HUES64 (cell line): ENCODE results near the gene ITGB7.

ENCODE experiments used
- H3K27ac ChIP-seq: 2 replicates; pipeline ENCODE4 v1.7.0; 2013; ENCODE audit warnings: low read depth, low read length, inconsistent platforms
- H3K27me3 ChIP-seq: 2 replicates; pipeline ENCODE4 v1.6.1; 2013; ENCODE audit warnings: mild to moderate bottlenecking, low read length; ENCODE audit not compliant: insufficient read depth
- H3K36me3 ChIP-seq: 2 replicates; pipeline ENCODE4 v1.6.1; 2013; ENCODE audit warnings: mild to moderate bottlenecking, low read length; ENCODE audit not compliant: insufficient read depth
- H3K4me1 ChIP-seq: 2 replicates; pipeline ENCODE4 v1.6.1; 2013; ENCODE audit warnings: mild to moderate bottlenecking, low read length, moderate library complexity; ENCODE audit not compliant: insufficient read depth
- H3K4me3 ChIP-seq: 2 replicates; pipeline ENCODE4 v1.5.1; 2013; ENCODE audit warnings: mild to moderate bottlenecking, low read length, moderate library complexity
- H3K9ac ChIP-seq: 2 replicates; pipeline ENCODE4 v1.6.1; 2013; ENCODE audit warnings: mild to moderate bottlenecking, low read depth, low read length
- H3K9me3 ChIP-seq: 2 replicates; pipeline ENCODE4 v1.6.1; 2013; ENCODE audit warnings: low read depth, low read length; ENCODE audit not compliant: insufficient read depth
- WGBS: fragments of 150-250, 120-280 bp; methylation state at CpG from one replicate; pipeline ENCODE4 v1.1.7; 2013; ENCODE audit warnings: missing lambda C conversion rate; 5-methylcytosine and 5-hydroxymethylcytosine counted together

The ITGB7 gene

DNA sequence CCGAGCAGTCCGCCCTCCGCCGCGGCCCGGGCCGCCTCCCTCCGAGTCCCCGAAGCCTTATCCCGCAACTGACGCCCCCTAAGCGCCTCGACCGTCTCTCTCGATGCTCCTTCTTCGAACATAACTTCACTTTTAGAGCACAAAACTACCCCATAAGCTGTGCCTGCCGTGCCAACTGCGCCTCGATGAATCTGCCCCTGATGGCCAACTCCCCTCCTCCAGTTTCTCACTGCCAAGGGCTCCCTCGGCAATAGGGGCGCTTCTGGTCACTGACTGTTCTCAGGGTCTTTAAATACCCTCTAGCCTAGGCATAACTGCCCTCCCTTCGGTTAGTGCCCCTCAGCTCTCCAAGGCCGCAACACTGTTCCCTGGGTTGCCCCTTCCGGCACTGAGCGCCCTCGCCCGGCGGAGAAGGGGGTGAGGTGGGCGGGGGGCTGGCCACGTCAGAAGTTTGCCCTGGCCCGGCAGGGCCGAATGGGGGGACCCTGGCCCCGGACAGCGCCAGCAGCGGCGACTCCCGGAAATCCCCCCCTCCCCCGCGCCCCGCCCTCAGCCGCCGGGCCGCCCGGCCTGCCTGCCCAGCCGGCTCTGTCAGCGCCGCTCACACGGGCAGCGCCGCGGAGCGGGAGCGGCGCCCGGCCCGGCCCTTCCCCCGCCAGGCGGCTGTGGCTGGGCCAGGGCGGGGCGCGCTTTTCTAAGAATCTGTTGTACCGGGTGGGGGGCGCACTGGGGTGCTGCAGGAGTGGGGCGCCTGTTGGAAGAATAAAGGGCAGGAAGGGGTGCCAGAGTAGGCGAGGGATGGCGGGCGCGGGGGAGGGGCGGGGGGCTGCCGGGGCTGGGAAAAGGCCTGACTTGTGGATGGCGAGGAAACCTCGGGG, 14.4 kb upstream of the ITGB7 start:
- Histone ChIP-seq H3K9me3 (no peaks in the 10 kb centered on the region), H3K4me1 (peaks cover 48% of the 10 kb centered on the region), H3K4me3 (peak overlapping the region; percentile 90), H3K9ac (peak overlapping the region; percentile 58), H3K27me3 (peaks cover 12% of the 10 kb centered on the region), H3K36me3 (no peaks in the 10 kb centered on the region), H3K27ac (peak overlapping the region; percentile 86; the same call in 1 of the 2 replicates)
- WGBS: under 1% methylated on average over 68 of the region's 72 CpGs

DNA sequence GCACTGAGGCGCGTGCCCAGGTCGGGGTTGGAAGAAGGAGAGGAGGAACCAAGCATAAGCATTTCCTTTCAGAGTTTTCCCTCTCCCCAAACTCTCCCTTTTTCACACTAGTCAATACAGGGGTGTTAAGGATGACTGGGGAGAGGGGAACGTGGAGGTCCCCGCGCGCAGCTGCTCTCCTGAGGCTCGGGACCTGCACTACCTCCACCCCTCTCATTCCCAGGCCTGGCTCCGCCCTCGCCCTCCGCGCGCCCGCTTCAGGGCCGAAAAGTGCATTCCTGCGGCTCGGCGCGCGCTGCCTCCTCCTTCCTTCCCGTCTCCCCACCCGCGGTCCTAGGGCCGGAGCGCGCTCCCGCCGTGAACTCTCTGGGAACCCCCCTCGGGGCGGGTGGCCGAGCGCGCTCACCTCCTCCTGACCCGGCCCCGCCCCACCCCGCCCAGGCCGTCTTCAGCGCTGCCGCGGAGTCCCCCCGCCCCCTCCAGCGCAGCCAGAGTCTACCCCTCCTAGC, 13.7 kb upstream of the ITGB7 start:
- Histone ChIP-seq H3K27me3 (peaks cover 12% of the 10 kb centered on the region), H3K4me3 (peak overlapping the region; percentile 90), H3K27ac (peak overlapping the region; percentile 86; the same call in 1 of the 2 replicates), H3K9me3 (no peaks in the 10 kb centered on the region), H3K4me1 (peaks cover 52% of the 10 kb centered on the region), H3K9ac (0 out of 2 replicates have a peak overlapping the region, but pooled peaks have one; percentile 58), H3K36me3 (no peaks in the 10 kb centered on the region)
- under 1% methylated on average over 38 of the region's 42 CpGs for WGBS

DNA sequence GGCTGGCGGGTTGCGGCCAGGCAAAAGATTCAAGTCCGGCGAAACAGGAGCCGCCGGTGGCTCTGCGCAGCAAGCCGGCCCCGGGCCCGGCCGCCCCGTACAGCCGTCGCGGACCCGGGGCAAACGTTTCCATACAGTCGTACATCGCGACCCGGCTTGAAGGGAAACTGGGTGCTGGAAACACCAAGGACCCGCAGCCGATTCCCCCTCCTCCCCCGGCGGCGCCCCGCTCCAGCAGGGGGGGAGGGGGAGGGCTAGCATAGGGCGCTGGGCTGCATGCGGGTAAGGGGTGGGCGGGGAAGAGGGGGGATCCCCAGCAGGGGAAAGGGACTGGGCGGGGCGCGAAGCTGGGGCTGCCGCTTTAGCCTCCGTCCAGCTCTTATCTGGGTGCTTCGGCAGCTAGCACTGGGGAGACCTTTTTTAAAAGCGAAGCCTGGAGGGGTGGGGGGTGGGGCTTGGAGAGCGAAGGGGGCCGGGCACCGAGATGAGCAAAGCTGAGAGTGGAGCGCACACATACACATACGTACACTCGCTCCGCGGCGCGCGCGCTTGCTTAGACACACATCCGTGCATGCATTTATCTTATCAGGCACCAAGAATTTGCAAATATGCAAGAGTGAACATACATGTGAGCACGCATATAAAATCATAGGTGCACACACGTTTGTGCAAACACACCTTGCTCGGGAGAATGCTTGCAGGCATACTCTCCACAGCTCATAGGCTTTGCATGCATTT, 13.1 kb upstream of the ITGB7 start:
- Histone ChIP-seq H3K4me1 (peaks cover 52% of the 10 kb centered on the region), H3K9ac (peak overlapping the region; percentile 60), H3K36me3 (no peaks in the 10 kb centered on the region), H3K4me3 (peak overlapping the region; percentile 90), H3K27me3 (peaks cover 12% of the 10 kb centered on the region), H3K9me3 (no peaks in the 10 kb centered on the region), H3K27ac (peak overlapping the region; percentile 42; the same call in 1 of the 2 replicates)
- WGBS: under 1% methylated on average over 51 of the region's 53 CpGs

DNA sequence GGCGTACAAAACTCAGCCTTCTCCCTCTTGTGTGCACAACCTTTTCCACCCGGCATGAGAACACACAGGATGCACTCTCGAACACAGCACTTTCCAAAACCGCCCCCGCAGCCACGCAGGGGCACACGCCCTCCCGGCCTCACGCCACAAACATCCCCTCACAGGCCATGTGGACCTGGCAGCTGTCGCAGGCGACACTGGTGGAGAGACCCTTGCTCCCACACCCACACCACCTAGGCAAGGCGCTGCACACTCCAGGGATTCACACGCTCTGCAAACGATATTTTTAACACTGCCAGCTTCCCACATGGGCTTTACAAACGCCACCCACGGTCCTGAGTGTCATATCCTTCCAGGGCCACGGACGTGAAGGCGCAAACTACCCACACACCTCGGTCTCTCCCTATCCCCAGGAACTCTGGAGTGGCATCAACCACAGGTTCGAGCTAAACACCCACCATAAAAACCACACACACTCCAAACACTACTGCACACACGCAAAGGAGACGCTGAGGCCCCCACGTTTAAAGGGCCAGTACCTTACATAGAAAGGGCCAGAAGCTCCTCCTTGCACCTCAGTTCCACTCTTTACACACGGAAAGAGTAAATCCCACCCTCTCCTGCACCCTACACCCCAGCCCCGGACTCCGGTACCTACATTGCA, 12.4 kb upstream of the ITGB7 start:
- peak overlapping the region; percentile 60 for H3K9ac ChIP-seq
- 1% methylated on average over 27 of the region's 27 CpGs for WGBS
- H3K36me3 ChIP-seq: 0 out of 2 replicates have a peak, but pooled peaks cover 2% of the 10 kb centered on the region
- no peak overlapping the region; the same call in 1 of the 2 replicates for H3K27ac ChIP-seq
- H3K27me3 ChIP-seq: peaks cover 12% of the 10 kb centered on the region
- no peaks in the 10 kb centered on the region for H3K9me3 ChIP-seq
- H3K4me1 ChIP-seq: peaks cover 52% of the 10 kb centered on the region
- peak overlapping the region; percentile 90 for H3K4me3 ChIP-seq

DNA sequence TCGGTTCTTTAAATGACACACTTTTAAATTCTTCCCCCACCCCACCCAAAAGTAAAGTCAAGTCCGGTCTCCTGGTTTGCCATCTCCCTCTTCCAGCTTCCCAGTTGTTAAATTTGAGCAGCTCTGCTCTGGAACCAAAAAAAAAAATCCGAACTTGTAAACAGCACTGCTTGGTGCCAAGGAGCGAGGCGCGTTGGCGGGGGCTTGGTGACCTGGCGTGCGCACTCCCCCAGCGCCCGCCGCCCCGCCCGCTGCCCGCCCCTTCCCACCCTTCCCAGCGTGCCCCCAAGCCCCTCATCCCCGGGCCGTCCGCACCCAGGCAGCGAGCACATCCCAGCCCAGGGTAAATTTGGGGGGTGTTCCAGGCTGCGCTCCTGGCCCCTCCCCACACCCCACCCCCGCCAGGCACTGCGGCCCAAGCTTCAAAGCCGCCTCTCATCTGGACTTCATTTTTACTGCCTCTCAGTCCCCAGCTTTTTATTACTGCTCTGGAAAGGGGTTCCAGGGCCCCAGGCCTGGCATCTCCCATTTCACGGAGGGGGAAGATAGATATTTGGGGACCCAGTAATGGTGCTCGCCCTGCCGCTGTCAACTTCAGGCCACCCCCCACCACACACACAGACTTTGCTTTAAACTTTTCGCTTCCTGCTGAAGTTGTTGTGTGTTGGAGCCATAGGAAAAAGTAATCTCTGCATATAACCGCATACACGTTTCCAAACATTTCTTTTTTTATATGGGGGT, 11.7 kb upstream of the ITGB7 start:
- Histone ChIP-seq H3K4me3 (peak overlapping the region; percentile 90), H3K9me3 (no peaks in the 10 kb centered on the region), H3K27me3 (peaks cover 12% of the 10 kb centered on the region), H3K27ac (no peak overlapping the region; the same call in 1 of the 2 replicates), H3K36me3 (peaks cover 9% of the 10 kb centered on the region; the same call in 1 of the 2 replicates), H3K9ac (no peak overlapping the region; the same call in 1 of the 2 replicates), H3K4me1 (peaks cover 48% of the 10 kb centered on the region)
- WGBS: 3% methylated on average over 21 of the region's 30 CpGs

DNA sequence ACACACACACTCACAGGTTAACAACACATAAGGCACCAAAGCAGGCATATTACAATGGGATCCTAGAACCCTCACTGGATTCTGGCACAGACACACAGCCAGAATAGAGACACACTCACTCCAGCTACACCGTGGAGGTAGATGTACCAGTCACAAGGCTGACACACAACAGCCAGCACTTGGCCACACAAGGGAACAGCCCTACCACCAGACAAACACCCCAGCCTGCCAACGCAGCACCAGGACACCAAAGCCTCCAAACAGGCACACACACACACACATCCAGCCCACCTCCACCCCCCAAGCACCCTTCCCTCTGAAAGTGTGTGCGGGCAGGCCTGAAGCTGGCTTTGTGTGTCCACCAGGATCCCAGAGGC, 10.9 kb upstream of the ITGB7 start:
- WGBS: 17% methylated on average over 3 of the region's 3 CpGs
- Histone ChIP-seq H3K4me3 (peak overlapping the region; percentile 44), H3K27ac (peak overlapping the region; percentile 99; the same call in 1 of the 2 replicates), H3K9me3 (no peaks in the 10 kb centered on the region), H3K36me3 (peaks cover 12% of the 10 kb centered on the region), H3K4me1 (peaks cover 43% of the 10 kb centered on the region), H3K9ac (peak overlapping the region; percentile 5; the same call in 1 of the 2 replicates), H3K27me3 (peaks cover 12% of the 10 kb centered on the region)

DNA sequence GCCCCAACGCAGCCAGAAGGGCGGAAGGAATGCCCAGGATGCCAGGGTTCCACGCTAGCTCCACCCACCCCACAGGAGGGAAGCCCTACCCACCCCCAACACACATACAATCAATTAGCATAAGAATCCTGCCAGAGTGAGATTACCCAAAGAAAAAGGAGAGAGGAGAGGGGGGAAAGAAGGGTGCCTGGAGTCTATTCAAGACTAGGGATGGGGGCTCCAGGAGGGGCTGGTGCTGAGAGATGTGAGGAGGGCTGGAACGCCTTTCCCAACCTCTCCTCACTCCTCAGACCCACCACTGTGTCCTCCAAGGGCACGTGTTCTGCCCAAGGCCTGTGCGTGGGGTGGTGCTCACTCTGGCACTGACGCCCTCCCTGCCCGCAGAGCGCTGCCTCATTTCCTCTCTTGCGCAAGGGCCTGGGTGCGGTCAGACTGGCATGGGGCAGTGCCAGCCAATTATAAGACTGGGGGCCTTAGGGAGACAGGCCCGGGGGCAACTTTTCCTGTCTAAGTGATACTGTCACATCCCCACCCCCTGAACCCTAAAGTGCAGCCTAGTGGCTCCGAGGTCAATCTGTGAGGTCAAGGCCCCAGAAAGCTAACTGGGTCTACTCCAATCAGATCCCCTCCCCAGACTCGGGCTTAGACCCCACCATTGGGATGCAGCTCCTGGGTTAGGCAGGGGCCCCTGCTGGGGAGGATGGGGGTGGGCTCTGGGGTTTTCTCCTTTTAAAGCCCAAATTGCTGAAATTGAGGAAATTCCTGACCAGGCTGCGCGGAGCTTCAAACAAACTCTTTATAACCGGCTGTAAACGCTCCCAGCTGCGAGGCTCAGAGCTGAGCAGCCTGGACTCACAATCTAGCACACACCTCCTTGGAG, 10.2 kb upstream of the ITGB7 start:
- H3K27ac ChIP-seq: peak overlapping the region; percentile 99
- peaks cover 12% of the 10 kb centered on the region for H3K27me3 ChIP-seq
- no peaks in the 10 kb centered on the region for H3K9me3 ChIP-seq
- peaks cover 19% of the 10 kb centered on the region for H3K36me3 ChIP-seq
- peak overlapping the region; percentile 44 for H3K4me3 ChIP-seq
- H3K9ac ChIP-seq: peak overlapping the region; percentile 53
- WGBS: 3% methylated on average over 19 of the region's 19 CpGs
- H3K4me1 ChIP-seq: peaks cover 37% of the 10 kb centered on the region

DNA sequence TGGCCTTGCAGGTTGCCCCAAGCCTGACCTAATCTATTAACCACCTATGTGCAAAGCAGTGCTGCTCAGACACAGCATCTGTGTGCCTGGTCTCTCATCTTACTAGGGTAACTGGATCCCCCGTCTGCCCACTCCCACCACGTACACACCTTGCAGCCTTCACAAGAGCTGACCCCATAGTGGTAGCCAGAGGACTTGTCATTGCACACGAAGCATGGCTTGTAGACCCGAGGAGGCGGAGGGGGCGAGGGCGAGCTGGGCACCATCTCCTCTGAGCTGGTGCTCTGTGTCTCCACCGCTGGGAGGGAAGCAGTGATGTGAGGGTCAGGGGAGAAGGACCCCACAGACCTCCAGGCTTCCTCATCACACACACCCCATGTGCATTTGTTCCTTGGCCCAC, 8.4 kb upstream of the ITGB7 start:
- no peak overlapping the region for H3K27ac ChIP-seq
- no peak overlapping the region for H3K9ac ChIP-seq
- H3K9me3 ChIP-seq: no peaks in the 10 kb centered on the region
- no peak overlapping the region for H3K4me3 ChIP-seq
- 84% methylated on average over 8 of the region's 8 CpGs for WGBS
- H3K4me1 ChIP-seq: peaks cover 34% of the 10 kb centered on the region
- peaks cover 12% of the 10 kb centered on the region for H3K27me3 ChIP-seq
- H3K36me3 ChIP-seq: peaks cover 36% of the 10 kb centered on the region

DNA sequence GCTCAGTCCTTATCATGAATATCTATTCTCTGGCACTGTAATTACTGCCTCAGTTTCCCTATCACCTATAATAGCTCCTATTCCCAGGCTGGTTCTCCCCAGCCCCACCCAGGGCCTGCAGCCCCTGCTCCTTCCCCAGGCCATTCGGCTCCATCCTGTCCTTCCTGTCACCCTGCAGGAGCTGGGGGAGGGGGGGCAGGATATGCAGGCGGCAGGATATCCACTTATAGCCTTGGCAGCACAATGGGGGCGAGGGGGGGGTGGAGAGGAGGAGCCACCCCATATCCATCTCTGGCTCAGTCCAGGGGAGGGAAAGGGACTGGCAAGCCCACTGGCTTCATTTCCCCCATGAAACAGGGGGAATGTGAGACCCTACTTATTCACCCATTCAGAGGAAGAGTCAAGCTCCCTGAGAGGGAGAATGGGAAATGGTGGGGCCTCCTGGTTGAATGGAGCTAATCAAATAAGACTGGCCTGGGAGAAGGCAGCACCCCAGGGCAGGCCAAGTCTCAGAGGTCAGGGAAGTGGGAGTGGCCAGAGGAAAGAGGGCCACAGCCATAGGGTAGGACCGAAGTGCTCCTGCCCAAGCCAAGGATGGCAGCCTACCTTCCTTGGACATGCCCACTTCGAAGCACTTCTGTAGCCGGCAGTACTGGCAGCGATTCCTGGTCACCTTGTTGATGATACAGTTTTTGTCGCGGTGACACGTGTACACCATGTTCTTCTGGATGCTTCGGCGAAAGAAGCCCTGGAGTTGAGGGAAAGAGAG, 7.8 kb upstream of the ITGB7 start:
- WGBS: 83% methylated on average over 9 of the region's 12 CpGs
- Histone ChIP-seq H3K27ac (no peak overlapping the region), H3K4me1 (peaks cover 34% of the 10 kb centered on the region), H3K9me3 (no peaks in the 10 kb centered on the region), H3K9ac (no peak overlapping the region), H3K4me3 (no peak overlapping the region), H3K36me3 (peaks cover 41% of the 10 kb centered on the region), H3K27me3 (peaks cover 11% of the 10 kb centered on the region)
